Renal pelvis (tissue), 4 donors: ENCODE measurements around the gene PARP8. TPM values are rescaled to one million over a fixed set of nuclear protein-coding genes. Genes with fewer than 3 reads are reported as not detected.
"Not testable (repeated sequence)": the region's sequence is repeated elsewhere in the genome, so short reads cannot be mapped to it uniquely, and the experiment has no call there.

ENCODE experiments used
- DNase-seq: peaks from one replicate; pipeline ENCODE4 v3.0.0-alpha.2; 2013
- polyA plus RNA-seq, 3 donors: library from polyadenylated mRNA; unstranded; fragments of 120-200 nt; gene quantifications; one replicate each; pipeline ENCODE4 v1.2.1, GENCODE V29; 2013; ENCODE audit not compliant: insufficient read length in 3 of 3

The PARP8 gene
- polyA plus RNA-seq, 3 donors: 14.1 to 18.3 (median 16.3) TPM

GRCh38 chr5:50768634-50769033, 102.2 kb downstream of the PARP8 start:
- no peak for DNase-seq

- no peak for DNase-seq
These were observed 104.0 kb downstream of the PARP8 start for GRCh38 chr5:50770441-50770840.

- not testable (repeated sequence) for DNase-seq
These were observed 108.2 kb downstream of the PARP8 start for GRCh38 chr5:50774446-50775175.

- DNase-seq: no peak
These were observed 119.6 kb downstream of the PARP8 start for GRCh38 chr5:50786073-50786472.

- DNase-seq: no peak
These were observed 125.4 kb downstream of the PARP8 start for GRCh38 chr5:50791813-50792212.

GRCh38 chr5:50792843-50793242, 126.4 kb downstream of the PARP8 start:
- no peak for DNase-seq

- no peak for DNase-seq
These were observed 128.4 kb downstream of the PARP8 start for GRCh38 chr5:50794812-50795211.

GRCh38 chr5:50798002-50798401, 131.6 kb downstream of the PARP8 start:
- DNase-seq: no peak

GRCh38 chr5:50799596-50799995, 133.2 kb downstream of the PARP8 start:
- DNase-seq: no peak

- no peak for DNase-seq
These were observed 134.0 kb downstream of the PARP8 start for GRCh38 chr5:50800410-50800809.

- no peak for DNase-seq
These were observed 141.2 kb downstream of the PARP8 start for GRCh38 chr5:50807661-50808060.

GRCh38 chr5:50808406-50808805, 142.0 kb downstream of the PARP8 start:
- no peak for DNase-seq

- not testable (repeated sequence) for DNase-seq
These were observed 145.3 kb downstream of the PARP8 start for GRCh38 chr5:50811746-50812145.

GRCh38 chr5:50813691-50814090, 147.3 kb downstream of the PARP8 start:
- no peak for DNase-seq

- no peak for DNase-seq
These were observed 148.1 kb downstream of the PARP8 start for GRCh38 chr5:50814556-50814955.

GRCh38 chr5:50822046-50822445, 155.6 kb downstream of the PARP8 start:
- no peak for DNase-seq

- no peak for DNase-seq
These were observed 156.3 kb downstream of the PARP8 start for GRCh38 chr5:50822761-50823160.

GRCh38 chr5:50823568-50823967, 157.1 kb downstream of the PARP8 start:
- DNase-seq: no peak

- no peak for DNase-seq
These were observed 157.7 kb downstream of the PARP8 start for GRCh38 chr5:50824109-50824508.

- no peak for DNase-seq
These were observed 161.2 kb downstream of the PARP8 start for GRCh38 chr5:50827516-50828247.

GRCh38 chr5:50829023-50829422, 162.6 kb downstream of the PARP8 start:
- DNase-seq: no peak

GRCh38 chr5:50832657-50833284, 166.3 kb downstream of the PARP8 start:
- no peak for DNase-seq

- DNase-seq: no peak
These were observed 169.9 kb downstream of the PARP8 start for GRCh38 chr5:50836356-50836755.
